GM18517 (cell line): ENCODE results near the gene PLBD1.
A peak's percentile ranks its signal among the peaks of the same experiment; 100 is the strongest.

ENCODE experiments used
- ATAC-seq: cut with Tn5 transposase; IDR thresholded peaks from one replicate; pipeline ENCODE4 v1.9.1; 2021; ENCODE audit warnings: mild to moderate bottlenecking, moderate library complexity; ENCODE audit not compliant: unreplicated experiment

Gene PLBD1

GRCh38 chr12:14570231-14570630 is 2.5 kb upstream of the PLBD1 start:
- no peak for ATAC-seq

DNA sequence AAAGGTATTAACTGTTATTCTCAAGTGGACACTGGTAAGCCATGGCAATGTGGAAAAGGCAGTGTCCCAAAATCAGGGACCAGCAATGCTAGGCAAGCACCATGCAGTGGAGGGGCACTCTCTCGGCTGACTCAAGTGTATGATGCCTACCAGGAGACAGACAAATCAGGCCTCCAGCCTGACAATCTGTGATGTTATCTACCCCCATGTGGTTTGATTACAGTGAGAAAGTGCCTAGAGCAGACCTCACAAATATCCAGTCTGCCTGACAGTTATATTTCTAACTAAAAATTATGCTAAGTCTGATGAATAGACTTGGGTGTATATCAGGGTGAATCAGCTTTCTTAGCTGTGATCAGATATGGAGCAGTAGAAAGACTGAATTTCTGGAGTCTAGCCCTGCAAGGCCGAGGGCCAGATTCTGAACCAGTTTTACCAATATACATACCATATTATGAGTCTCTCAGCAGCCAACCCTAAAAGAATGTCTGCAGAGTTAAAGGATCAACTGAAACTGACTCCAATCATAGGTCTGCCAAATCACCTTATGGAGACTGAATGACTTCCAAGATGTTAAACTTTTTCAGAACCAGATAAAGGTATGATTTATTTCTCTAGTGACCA is 3.2 kb downstream of the PLBD1 start:
- no peak for ATAC-seq

GRCh38 chr12:14563046-14563445 is 4.6 kb downstream of the PLBD1 start:
- no peak for ATAC-seq

DNA sequence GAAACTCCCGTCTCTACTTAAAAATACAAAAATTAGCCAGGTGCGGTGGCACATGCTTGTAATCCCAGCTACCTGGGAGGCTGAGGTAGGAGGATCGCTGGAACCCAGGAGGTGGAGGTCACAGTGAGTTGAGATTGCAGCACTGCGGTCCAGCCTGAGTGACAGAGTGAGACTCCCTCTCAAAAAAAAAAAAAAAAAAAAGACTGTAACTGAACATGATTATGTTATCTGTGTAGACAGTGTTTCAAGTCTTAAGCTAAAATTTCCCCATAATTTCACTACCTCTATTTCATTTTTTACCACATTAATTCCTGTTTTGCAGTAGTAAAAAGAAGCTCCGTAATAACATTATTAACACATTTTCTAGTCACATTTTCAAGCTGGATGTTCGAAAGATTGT is 5.4 kb downstream of the PLBD1 start:
- ATAC-seq, result no peak

- no peak for ATAC-seq
Observed at GRCh38 chr12:14561677-14562238, 5.9 kb downstream of the PLBD1 start.

DNA sequence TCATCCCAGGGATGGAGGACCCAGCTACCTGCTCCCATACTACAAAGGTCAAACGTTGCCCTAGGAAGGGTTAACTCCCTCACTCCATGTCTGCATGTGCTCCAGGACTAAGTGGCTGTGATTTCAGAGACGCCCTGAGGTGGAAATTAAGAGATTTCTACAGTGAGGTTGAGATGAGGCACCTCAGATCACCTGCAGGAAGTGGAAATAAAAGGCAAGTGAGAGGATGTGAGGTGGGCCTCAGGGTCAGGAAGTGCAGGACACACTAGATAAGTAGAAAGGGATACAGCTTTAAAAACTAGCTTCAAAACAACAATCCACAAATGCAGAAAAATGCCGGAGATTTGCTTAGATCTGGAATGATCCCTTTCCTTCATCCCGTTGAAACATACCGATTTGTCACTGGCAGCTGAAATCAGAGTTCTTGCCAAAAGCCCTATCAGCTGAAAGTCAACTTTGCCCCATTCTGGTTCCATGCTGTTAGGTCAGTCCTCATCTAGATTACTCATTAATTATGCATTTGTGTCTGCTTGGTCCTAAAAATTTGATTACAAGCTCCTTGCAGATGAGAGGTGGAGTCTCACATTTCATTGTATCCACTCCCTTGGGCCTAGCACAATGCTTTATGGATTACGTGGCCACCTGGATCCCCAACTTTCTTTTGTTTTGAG is 6.6 kb downstream of the PLBD1 start:
- no peak for ATAC-seq

GRCh38 chr12:14558473-14558959 is 9.2 kb downstream of the PLBD1 start:
- ATAC-seq, result no peak

DNA sequence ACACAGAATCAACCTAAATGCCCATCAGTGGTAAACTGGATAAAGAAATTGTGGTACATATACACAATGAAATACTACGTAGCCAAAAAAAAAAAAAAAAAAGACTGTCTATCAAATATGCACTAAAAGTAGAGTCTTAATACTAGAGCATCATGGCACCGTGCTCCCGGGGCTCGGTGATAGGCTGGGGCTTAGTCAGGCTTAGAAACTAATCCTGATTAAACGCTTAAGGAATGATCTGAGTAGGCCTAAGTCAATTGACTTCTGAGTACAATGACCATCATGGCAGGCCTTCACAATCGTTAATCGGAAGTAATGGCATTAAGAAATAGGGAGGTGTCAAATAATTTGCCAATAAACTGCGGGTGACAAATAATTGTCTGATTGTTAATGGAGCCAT is 9.7 kb downstream of the PLBD1 start:
- no peak for ATAC-seq

DNA sequence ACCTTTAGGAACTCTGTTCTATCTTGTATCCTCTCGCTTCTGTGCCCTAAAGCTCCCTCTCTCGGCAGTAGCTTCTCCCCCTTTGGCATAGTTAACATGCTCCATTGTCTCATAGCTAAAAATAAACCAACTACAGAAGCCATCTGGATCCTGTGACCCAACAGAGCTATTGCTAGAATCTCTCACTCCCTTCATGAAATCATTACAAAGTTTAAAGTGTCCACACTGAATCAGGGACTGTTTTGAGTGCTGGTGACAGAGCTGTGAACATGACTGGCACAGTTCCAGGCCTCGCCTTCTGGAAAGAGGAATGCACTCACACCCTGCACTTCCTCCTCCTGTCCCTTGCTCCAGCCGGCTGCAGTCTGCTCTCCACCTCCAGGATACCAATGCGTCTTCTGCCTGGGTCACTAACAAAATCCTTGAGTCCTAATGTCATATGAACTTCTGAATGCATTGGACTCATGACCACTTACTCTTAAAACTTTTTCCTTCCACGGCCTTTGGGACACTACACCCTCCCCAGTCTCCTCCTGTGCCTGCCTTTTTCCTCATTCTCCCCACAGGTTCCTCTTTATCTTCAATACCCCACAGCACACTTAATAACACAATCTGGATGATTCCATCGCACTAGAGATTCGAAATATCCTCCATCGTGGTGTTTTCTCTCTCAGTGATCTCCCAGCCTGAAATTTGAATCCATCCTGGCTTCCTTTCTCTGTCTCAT is 13.2 kb downstream of the PLBD1 start:
- no peak for ATAC-seq

DNA sequence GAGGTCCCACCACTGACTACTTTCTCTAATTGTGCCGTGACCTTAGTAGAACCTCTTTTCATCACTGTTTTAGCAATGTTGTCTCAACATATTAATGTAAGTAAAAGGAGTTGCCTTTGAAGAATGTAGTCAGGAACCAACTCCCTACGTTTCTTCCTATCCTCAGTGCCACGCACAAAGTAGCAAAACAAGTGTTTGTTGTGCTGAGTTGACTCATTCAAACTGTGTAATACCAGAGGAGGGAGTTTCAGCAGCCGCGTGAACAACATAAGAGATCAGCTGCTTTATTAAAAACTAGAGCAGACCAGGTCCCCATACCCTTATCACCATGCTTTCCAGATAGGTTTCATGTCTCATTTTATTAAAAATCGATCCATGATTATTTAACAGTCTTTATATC is 19.1 kb downstream of the PLBD1 start:
- no peak for ATAC-seq

DNA sequence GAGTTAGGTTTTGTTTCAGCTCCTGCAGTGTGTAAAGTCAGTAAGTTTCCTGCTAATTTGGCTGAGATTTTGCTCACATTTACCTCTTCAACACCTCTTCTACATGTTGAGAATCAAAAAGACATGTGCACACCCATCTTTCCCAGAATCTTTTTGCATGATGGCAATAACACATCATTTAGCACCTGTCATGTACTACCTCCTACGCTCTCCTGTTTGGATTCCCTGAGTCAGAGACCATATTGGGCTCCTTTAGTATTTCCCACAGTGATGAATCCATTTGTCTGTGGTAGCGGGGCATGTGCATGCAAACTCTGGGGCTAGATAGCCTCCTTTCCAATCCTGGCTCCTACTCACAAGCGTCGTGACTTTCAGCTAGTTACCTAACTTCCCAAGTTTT is 20.1 kb downstream of the PLBD1 start:
- ATAC-seq, result no peak

DNA sequence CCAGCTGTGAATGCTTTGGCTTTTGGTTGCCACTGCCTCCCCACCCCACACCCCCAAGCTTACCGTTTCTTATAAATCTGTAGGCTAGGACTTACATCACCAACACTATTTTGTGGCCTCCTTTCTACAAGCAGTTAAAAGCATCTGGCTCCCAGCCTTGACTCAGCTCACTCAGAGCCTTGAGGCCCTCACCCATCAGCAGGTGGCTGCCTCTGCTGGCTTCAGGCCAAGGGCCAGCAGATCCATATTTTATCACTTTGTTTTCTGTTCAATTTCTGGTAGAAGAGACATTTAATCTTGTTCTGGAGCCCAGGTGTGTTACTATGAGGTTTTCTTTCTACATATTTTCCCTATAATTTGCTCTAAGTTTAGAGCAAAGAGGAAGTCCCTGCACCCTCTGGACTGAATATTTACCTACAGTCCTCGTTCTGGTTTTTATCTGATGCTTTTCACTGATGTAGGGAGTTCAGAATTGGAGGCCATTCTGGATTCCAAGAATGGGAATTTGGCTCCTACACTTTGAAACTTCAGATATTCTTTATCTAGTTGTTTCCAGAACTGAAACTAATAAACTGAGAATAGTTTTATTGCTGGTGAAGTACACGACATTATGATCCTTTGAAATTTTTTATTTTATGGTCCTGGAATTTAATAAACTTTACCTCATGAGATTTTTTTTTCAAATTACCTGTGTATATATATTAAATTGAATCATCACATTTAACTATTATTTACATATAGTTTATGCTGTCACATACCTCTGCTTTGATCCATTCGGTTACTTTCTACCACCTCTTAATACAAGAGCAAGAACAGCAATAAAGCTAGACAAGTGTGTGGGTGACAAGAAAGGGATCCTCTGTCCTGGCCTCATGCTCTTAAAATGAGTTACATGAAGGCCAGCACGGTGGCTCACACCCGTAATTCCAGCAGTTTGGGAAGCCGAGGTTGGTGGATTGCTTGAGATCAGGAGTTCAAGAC is 22.2 kb downstream of the PLBD1 start:
- no peak for ATAC-seq

GRCh38 chr12:14540801-14541462 is 26.8 kb downstream of the PLBD1 start:
- ATAC-seq, result peak; percentile 69

DNA sequence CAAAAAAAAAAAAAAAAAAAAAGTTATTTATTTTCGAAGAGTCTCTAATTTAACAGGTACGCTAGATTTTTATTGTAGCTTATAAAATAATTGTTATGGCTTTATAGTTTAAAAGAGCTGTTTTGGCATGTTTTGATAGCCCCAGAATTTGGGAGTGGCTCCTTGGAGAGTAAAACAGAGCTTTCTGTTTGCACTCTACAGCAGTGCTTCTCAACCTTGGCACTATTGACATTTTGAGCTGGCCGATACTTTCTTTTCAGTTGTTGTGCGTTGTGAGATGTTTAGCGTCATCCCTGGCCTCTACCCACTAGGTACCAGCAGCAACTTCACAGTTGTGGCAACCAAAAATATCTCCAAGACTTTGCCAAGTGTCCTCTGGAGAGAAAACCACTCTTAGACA is 30.6 kb downstream of the PLBD1 start:
- ATAC-seq, result no peak

DNA sequence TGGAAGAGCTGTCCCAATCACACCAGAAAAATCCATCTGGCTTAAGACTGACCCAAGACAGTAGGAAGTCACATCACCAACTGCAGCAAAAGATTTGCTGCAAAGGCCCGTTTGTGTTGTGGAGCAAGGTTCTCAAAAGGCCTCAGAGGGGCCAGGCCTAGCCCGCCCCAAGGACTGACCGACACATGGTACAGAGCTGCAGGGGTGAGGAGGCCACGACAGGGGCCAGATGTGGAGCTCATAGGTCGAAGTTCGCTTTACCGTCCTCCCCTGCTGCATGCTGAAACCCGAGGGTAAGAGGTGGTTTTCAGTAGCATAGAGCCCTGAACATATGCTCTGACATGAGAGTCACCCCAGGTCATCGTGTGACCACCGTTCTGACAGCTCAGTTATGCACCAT is 35.5 kb downstream of the PLBD1 start:
- ATAC-seq, result no peak

GRCh38 chr12:14525964-14526363 is 41.7 kb downstream of the PLBD1 start:
- ATAC-seq, result no peak

DNA sequence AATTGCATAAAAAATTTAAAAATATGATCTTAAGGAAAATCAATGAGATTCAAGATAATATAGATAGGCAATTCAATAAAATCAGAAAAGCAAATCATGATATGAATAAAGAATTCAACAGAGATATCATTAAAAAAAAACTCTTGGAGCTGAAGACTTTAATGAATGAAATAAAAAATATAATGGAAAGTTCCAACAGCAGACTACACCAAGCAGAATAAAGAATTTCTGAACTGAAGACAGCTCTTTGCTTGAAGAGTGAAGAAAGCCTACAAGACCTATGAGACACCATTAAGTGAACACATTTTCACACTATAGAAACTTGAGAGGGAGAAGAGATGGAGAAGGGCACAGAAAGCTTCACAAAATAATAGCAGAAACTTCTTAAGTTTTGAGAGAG is 45.9 kb downstream of the PLBD1 start:
- ATAC-seq, result no peak

GRCh38 chr12:14514946-14515345 is 52.7 kb downstream of the PLBD1 start:
- no peak for ATAC-seq

DNA sequence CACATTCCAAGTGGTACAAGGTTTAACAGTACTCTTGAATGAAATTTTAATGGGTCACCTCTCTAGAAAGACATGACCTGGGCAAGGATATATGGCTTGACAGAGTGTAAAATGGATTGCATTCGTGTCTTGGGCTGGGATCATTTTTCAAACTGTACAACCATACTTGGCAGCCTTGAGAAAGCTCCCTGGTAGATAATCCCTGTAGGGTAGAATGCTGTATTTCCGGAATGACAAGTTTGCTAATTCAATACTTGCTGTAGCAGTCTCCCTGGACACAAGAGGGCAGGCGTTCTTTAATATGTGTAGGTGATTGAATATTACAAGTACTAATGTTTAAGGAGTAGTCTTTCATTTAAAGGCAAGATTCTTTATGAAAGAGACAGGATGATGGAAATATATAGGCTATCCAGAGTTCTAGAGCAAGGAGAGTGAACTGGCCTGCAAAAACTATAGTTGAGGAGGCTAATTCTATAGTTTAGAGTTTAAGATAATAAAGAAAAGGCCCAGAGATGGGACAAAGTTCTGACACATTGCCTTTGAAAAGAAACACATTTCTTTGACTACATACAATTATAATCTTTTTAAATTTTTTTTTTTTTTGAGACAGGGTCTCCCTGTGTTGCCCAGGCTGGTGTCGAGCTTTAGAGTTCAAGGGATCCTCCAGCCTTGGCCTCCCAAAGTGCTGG is 53.4 kb downstream of the PLBD1 start:
- no peak for ATAC-seq

DNA sequence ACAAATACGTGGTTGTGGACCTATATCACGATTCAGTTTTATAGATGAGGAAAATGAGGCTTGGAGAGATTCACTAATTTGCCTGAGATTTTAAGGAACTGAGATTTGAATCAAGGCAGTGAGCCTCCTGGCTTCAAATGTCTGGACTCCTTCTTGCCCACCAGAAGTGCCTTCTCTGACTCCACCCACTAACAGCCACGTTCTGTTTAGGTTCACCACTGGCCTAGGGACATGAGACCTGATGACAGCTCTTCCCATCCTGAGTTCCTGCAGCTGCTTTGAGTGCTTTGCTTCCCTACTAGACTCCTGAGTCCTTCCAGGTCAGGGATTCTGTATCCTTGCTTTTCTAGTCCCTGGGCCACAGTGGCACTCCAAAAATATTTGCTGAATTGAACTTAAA is 57.1 kb downstream of the PLBD1 start:
- ATAC-seq, result no peak
